AG08396 (cell line): ENCODE results near the gene BCL2L13.
"Not testable (repeated sequence)": the region's sequence is repeated elsewhere in the genome, so short reads cannot be mapped to it uniquely, and the experiment has no call there.

ENCODE experiments used
- DNase-seq: peaks from one replicate; pipeline ENCODE4 v3.0.0; 2012; ENCODE audit warnings: low spot score, mixed read lengths

BCL2L13 gene

GRCh38 chr22:17728786-17729185 lies 90.2 kb downstream of the BCL2L13 start:
- no peak for DNase-seq

- DNase-seq = no peak
Observed at GRCh38 chr22:17729561-17729960, 91.0 kb downstream of the BCL2L13 start.

- DNase-seq = no peak
Observed at GRCh38 chr22:17732251-17732854, 93.8 kb downstream of the BCL2L13 start.

GRCh38 chr22:17733466-17733865 lies 94.9 kb downstream of the BCL2L13 start:
- peak; percentile 62 for DNase-seq

- DNase-seq = no peak
Observed at GRCh38 chr22:17734187-17734586, 95.6 kb downstream of the BCL2L13 start.

- DNase-seq = no peak
Observed at GRCh38 chr22:17738386-17739128, 100.0 kb downstream of the BCL2L13 start.

- no peak for DNase-seq
Observed at GRCh38 chr22:17739196-17739975, 100.8 kb downstream of the BCL2L13 start.

GRCh38 chr22:17741866-17742526 lies 103.4 kb downstream of the BCL2L13 start:
- no peak for DNase-seq

- peak; percentile 91 for DNase-seq
Observed at GRCh38 chr22:17742527-17742902, 104.0 kb downstream of the BCL2L13 start.

GRCh38 chr22:17743661-17744411 lies 105.3 kb downstream of the BCL2L13 start:
- no peak for DNase-seq

- no peak for DNase-seq
Observed at GRCh38 chr22:17744430-17744829, 105.9 kb downstream of the BCL2L13 start.

- DNase-seq = no peak
Observed at GRCh38 chr22:17746916-17747315, 108.4 kb downstream of the BCL2L13 start.

GRCh38 chr22:17748555-17749353 lies 110.2 kb downstream of the BCL2L13 start:
- DNase-seq = no peak

GRCh38 chr22:17749605-17750395 lies 111.2 kb downstream of the BCL2L13 start:
- DNase-seq = no peak

GRCh38 chr22:17751596-17751995 lies 113.0 kb downstream of the BCL2L13 start:
- no peak for DNase-seq

- DNase-seq = no peak
Observed at GRCh38 chr22:17753401-17753989, 114.9 kb downstream of the BCL2L13 start.

GRCh38 chr22:17754233-17754925 lies 115.8 kb downstream of the BCL2L13 start:
- DNase-seq = no peak

- DNase-seq = no peak
Observed at GRCh38 chr22:17761138-17761488, 122.6 kb downstream of the BCL2L13 start.

- not testable (repeated sequence) for DNase-seq
Observed at GRCh38 chr22:17763442-17763841, 124.9 kb downstream of the BCL2L13 start.
